Ishikawa (cell line): ENCODE results near the gene GOLPH3L.

Experiments
- CEBPB ChIP-seq: IDR thresholded peaks from 2 replicates; pipeline ENCODE4 v1.6.1; 2012
- CREB1 ChIP-seq: IDR thresholded peaks from 2 replicates; pipeline ENCODE4 v1.6.1; 2012; ENCODE audit warnings: low read depth
- EGR1 ChIP-seq: IDR thresholded peaks from 2 replicates; pipeline ENCODE4 v1.6.1; 2012
- EP300 ChIP-seq: IDR thresholded peaks from 2 replicates; pipeline ENCODE4 v1.6.1; 2012; ENCODE audit warnings: borderline replicate concordance
- FOXM1 ChIP-seq: IDR thresholded peaks from 2 replicates; pipeline ENCODE4 v1.6.1; 2012; ENCODE audit warnings: low read depth, borderline replicate concordance
- MAX ChIP-seq: IDR thresholded peaks from 2 replicates; pipeline ENCODE4 v1.6.1; 2012
- NFIC ChIP-seq: IDR thresholded peaks from 2 replicates; pipeline ENCODE4 v1.6.1; 2012
- RAD21 ChIP-seq: IDR thresholded peaks from 2 replicates; pipeline ENCODE4 v1.6.1; 2012; ENCODE audit warnings: low read depth
- TAF1 ChIP-seq: IDR thresholded peaks from 2 replicates; pipeline ENCODE4 v1.6.1; 2012; ENCODE audit warnings: low read depth, mild to moderate bottlenecking
- TCF12 ChIP-seq: IDR thresholded peaks from 2 replicates; pipeline ENCODE4 v1.6.1; 2012; ENCODE audit warnings: low read depth
- TEAD4 ChIP-seq: IDR thresholded peaks from 2 replicates; pipeline ENCODE4 v1.6.1; 2012
- YY1 ChIP-seq: IDR thresholded peaks from 2 replicates; pipeline ENCODE4 v1.6.1; 2012; ENCODE audit warnings: low read depth
- ZBTB7A ChIP-seq: IDR thresholded peaks from 2 replicates; pipeline ENCODE4 v1.6.1; 2012; ENCODE audit warnings: low read depth
- TF ChIP-seq, protein P1 (sequence below): IDR thresholded peaks from 2 replicates; pipeline ENCODE4 v1.6.1; 2012; ENCODE audit warnings: low read depth, mild to moderate bottlenecking
- TF ChIP-seq, protein P2 (sequence below): IDR thresholded peaks from 2 replicates; pipeline ENCODE4 v1.6.1; 2012

The GOLPH3L gene

DNA sequence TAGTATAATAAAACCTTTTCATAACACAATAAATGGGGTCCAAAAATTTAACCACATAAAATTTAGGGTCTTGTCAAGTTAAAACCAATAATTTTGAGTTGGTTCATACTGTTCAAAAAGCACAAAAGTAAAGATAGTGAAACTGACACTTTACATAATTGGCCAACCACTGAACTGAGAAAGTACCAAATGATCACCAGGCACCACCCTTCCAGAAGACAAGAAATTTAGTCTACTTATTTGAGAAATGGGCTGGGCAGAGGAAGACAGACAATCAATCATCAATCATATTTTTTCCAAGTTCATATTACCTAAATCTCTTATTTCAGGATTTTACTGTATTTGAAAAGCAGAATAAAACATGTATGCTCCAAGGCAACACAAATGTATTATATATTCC is 6.5 kb upstream of the GOLPH3L start:
- TF ChIP-seq TCF12 (no peak), TAF1 (no peak), FOXM1 (no peak)

DNA sequence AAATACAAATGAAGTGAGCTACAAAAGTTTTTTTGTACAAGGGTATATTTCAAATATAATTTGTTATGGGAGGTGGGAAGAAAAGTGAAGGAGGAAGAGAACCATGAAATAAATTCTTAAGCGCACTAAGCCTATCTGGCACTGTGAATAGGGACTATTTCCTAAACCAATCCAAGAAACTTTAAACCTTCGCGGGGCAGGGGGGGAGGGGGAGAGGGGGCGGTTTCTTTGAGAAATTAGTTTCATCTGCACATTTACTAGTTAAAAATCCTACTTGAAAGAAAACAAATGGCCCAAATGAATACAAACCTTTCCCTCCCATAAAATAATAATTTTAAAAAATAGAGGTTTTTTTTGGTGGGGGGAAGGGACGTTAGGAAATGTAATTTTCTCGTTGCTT is 364 bp downstream of the GOLPH3L start:
- TF ChIP-seq ZBTB7A (no peak), TCF12 (no peak), YY1 (no peak), FOXM1 (no peak), NFIC (no peak), EGR1 (no peak), EP300 (no peak), TAF1 (no peak)

DNA sequence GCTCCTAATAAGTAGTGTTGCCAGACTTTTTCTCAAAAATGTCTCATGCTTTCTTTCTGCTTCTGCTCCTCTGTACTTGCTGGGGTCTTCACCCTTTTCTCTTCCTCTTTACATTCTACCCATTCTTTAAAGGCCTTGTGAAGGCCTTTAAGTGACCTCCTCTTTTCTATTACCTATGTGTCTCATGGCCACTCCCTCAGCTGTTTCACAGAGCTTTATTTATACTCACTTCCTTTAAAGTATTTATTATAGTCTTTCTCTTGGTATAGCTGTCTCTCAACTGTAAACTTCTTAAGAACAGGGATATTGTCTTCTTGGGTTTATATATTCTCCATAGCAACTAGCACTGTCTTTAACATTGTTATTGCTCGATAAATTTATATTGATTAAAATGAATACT is 792 bp downstream of the GOLPH3L start:
- TF ChIP-seq MAX (no peak), CEBPB (no peak), EP300 (no peak), CREB1 (no peak), RAD21 (no peak), ZBTB7A (no peak), NFIC (no peak), TAF1 (no peak), EGR1 (no peak), FOXM1 (no peak)
- TF ChIP-seq, protein P1, sequence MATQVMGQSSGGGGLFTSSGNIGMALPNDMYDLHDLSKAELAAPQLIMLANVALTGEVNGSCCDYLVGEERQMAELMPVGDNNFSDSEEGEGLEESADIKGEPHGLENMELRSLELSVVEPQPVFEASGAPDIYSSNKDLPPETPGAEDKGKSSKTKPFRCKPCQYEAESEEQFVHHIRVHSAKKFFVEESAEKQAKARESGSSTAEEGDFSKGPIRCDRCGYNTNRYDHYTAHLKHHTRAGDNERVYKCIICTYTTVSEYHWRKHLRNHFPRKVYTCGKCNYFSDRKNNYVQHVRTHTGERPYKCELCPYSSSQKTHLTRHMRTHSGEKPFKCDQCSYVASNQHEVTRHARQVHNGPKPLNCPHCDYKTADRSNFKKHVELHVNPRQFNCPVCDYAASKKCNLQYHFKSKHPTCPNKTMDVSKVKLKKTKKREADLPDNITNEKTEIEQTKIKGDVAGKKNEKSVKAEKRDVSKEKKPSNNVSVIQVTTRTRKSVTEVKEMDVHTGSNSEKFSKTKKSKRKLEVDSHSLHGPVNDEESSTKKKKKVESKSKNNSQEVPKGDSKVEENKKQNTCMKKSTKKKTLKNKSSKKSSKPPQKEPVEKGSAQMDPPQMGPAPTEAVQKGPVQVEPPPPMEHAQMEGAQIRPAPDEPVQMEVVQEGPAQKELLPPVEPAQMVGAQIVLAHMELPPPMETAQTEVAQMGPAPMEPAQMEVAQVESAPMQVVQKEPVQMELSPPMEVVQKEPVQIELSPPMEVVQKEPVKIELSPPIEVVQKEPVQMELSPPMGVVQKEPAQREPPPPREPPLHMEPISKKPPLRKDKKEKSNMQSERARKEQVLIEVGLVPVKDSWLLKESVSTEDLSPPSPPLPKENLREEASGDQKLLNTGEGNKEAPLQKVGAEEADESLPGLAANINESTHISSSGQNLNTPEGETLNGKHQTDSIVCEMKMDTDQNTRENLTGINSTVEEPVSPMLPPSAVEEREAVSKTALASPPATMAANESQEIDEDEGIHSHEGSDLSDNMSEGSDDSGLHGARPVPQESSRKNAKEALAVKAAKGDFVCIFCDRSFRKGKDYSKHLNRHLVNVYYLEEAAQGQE, result no peak
- TF ChIP-seq, protein P2, sequence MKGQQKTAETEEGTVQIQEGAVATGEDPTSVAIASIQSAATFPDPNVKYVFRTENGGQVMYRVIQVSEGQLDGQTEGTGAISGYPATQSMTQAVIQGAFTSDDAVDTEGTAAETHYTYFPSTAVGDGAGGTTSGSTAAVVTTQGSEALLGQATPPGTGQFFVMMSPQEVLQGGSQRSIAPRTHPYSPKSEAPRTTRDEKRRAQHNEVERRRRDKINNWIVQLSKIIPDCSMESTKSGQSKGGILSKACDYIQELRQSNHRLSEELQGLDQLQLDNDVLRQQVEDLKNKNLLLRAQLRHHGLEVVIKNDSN, result no peak

DNA sequence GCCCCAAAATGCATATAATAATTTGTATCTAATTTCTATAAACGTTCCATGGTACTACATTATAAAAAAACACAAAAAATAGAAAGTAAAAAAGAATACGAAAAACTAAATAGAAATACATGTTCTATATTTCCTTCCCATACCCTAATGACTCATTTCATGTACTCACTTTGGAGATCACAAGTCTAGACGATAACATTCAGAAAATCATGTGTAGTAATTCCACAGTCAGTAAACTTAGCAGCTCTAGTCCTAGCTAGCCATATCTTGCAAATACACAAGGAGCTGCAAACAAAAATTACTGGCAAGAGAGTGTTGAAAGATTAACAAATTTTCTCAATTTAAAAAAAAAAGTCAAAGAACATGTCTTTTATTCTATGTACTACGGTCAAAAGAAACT is 1.4 kb downstream of the GOLPH3L start:
- TF ChIP-seq TAF1, result no peak
- TF ChIP-seq, protein P2, result no peak
- no peak for TF ChIP-seq ZBTB7A
- TF ChIP-seq MAX, result no peak
- no peak for TF ChIP-seq EGR1
- TF ChIP-seq EP300, result no peak
- TF ChIP-seq CREB1, result no peak
- TF ChIP-seq RAD21, result no peak
- no peak for TF ChIP-seq YY1
- no peak for TF ChIP-seq TCF12
- TF ChIP-seq, protein P1, result no peak
- no peak for TF ChIP-seq TEAD4
- TF ChIP-seq NFIC, result no peak

GRCh38 chr1:150692720-150693119 is 4.2 kb downstream of the GOLPH3L start:
- TF ChIP-seq TCF12 (no peak), RAD21 (no peak), MAX (no peak), CEBPB (no peak), CREB1 (no peak), ZBTB7A (no peak), YY1 (no peak), NFIC (no peak), TAF1 (no peak), FOXM1 (no peak), EP300 (no peak), TEAD4 (no peak), EGR1 (no peak)
- TF ChIP-seq, protein P2, result no peak
- TF ChIP-seq, protein P1, result no peak
